Measurements from ENCODE around the gene LRRC27.

DNA sequence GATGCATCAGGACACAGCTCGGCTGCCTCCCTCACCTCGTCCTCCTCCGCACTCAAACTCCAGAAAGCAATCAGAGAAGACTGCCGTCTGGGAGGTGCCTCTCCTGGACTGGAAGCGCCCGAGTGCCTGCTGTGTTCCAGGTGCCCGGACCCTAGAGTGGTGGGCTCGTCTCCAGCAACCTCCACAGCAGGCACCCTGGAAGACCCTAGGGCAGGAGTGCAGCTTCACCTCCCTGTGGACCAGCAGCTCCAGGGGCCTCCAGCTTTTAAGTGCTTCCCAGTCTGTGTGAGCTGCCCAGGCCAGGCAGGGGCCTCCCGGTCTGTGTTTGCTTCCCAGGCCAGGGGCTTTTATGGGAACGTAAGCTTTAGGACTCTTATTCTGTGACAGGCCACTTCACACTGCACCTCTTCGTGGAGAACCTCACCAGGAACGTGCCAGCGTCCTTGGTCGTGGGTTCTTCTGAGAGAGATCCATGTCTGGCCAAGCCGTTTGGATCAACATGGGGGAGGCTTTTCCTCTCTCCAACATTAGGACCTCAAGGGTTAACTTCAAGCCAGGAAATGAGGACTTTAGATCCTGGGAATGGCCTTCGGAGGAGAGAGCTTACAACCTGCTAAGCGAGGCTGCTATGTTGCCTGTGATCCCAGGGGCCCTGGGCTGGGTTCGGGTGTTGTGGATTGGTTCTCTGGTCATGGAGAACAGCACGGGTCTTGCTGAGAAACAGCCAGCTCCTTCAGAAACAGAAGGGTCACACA lies 59.1 kb downstream of the LRRC27 start:
- TF ChIP-seq CTCF (conservative IDR thresholded peaks at IDR 0.05 in 1 of 2, IDR thresholded peaks at IDR 0.05 in 1 of 2; ENCODE audit: low read depth in 1 of 2, low read length in 2 of 2) (no peak), EZH2 (IDR thresholded peaks at IDR 0.05; ENCODE audit: low read length, missing control alignments) (no peak)
